Heart right ventricle (tissue), 16 donors: ENCODE measurements around the gene PRICKLE2. TPM values are rescaled to one million over a fixed set of nuclear protein-coding genes. Genes with fewer than 3 reads are reported as not detected.

Experiments
- ATAC-seq, 8 donors: fragments of 200-7000 bp; cut with Tn5 transposase; one replicate each; pipeline ENCODE4 v1.9.1; 2020; ENCODE audit warnings: mild to moderate bottlenecking in 8 of 8, moderate library complexity in 8 of 8, moderate number of reproducible peaks in 1 of 8
- DNase-seq, 2 donors: peaks; one replicate each; pipeline ENCODE4 v3.0.0-alpha.2; 2020
- H3K27ac ChIP-seq, 10 donors: fragments of 200-600 bp; sonication (generic) in 2 of 10; one replicate each; pipeline versions ENCODE4 v1.5.0 to v1.8.0; 2020 to 2022; ENCODE audit warnings: mild to moderate bottlenecking in 3 of 10
- H3K27me3 ChIP-seq, 7 donors: fragments of 200-600 bp; one replicate each; pipeline ENCODE4 v1.8.0; 2021 to 2022; ENCODE audit warnings: mild to moderate bottlenecking in 2 of 7
- H3K36me3 ChIP-seq, 9 donors: fragments of 200-600 bp; sonication (generic) in 1 of 9; one replicate each; pipeline versions ENCODE4 v1.5.0 to v1.8.0; 2020 to 2022; ENCODE audit warnings: mild to moderate bottlenecking in 2 of 9
- H3K4me1 ChIP-seq, 9 donors: fragments of 200-600 bp; sonication (generic) in 1 of 9; one replicate each; pipeline versions ENCODE4 v1.5.0 to v1.8.0; 2020 to 2022; ENCODE audit warnings: mild to moderate bottlenecking in 4 of 9
- H3K4me3 ChIP-seq, 10 donors: fragments of 200-600 bp; sonication (generic) in 2 of 10; one replicate each; pipeline versions ENCODE4 v1.5.0 to v1.8.0; 2020 to 2022; ENCODE audit warnings: mild to moderate bottlenecking in 7 of 10, moderate library complexity in 2 of 10
- H3K9me3 ChIP-seq, 11 donors: fragments of 200-600 bp in 10 of 11; sonication (generic) in 2 of 11; one replicate each; pipeline versions ENCODE4 v1.5.0 to v1.8.0; 2013 to 2022; ENCODE audit warnings: mild to moderate bottlenecking in 2 of 11, control low read depth in 1 of 11, moderate library complexity in 1 of 11
- WGBS, 2 donors: extraction: QIAGEN DNeasy Blood & Tissue Kit; methylation state at CpG; one replicate each; pipeline ENCODE4 v1.1.7; 2013; ENCODE audit warnings: inconsistent platforms in 1 of 2; 5-methylcytosine and 5-hydroxymethylcytosine counted together
- intact Hi-C, 10 donors: fragments of 100-400 bp; cut with DNase I; formaldehyde crosslinking; loops; one replicate each; pipeline versions ENCODE4 v1.11.1 to v1.14.2; 2022
- polyA plus RNA-seq, 2 donors: library from polyadenylated mRNA; stranded (reverse); fragments of 200-250 nt; gene quantifications; one replicate each; pipeline ENCODE4 v1.2.3, GENCODE V29; 2013
- total RNA-seq, 10 donors: library from RNA; stranded (reverse); fragmentation: NEBNext Ultra II Directional in 3 of 10; extraction: Animal tissue kit (Norgen Biotek cat#: 25700) in 3 of 10; gene quantifications; one replicate each; pipeline versions ENCODE4 v1.2.1 to v1.2.4, GENCODE V29; 2021 to 2023
- TF ChIP-seq, protein P1 (sequence below), 9 donors: fragments of 200-600 bp; sonication (generic) in 2 of 9; IDR thresholded peaks; one replicate each; pipeline versions ENCODE4 v1.5.0 to v1.8.0; 2021 to 2022; ENCODE audit warnings: antibody characterized with exemption in 9 of 9, mild to moderate bottlenecking in 5 of 9, moderate library complexity in 1 of 9
- donor health status: Arrhythmogenic right ventricular cardiomyopathy.
- donor health status: ischemic (EF 13 %, LVEDD 7.1; RV severe dilation, severe dysfunction).
- donor health status: healthy with polysubstance abuse.
- donor health status: DM: no; HTN: yes; CAD: no.
- donor health status: DM: no; HTN: no; CAD: no.
- donor health status: ischemic (EF 25% LVEDD 6.9; RV normal size, moderate dysfunction).
- donor health status: ischemic (EF 25% LVEDD 5.7; RV mildly dilated, moderate dysfunction).
- donor health status: healthy.
- donor health status: DM: yes; HTN: yes; CAD: no.
- donor health status: Ischemic cardiomyopathy.
- donor health status: ischemic (EF 35%, LVEDD 5.7; RV mildly dilated, moderate dysfunction).
- donor health status: nonischemic (EF 11% LVEDD 7.7; RV severe dilation, severe dysfunction).
- donor health status: DM: yes; HTN: yes; CAD: no.
- donor health status: PGD.
- donor health status: ischemic (EF 29% LVEDD 5.4; RV normal size, mild dysfunction).
- donor health status: nonischemic (EF 23%, LVEDD 6.1; RV moderate dilation, normal function).

The PRICKLE2 gene
- total and polyA plus RNA-seq, 12 donors = 1.8 to 12.2 (median 8.1) TPM

DNA sequence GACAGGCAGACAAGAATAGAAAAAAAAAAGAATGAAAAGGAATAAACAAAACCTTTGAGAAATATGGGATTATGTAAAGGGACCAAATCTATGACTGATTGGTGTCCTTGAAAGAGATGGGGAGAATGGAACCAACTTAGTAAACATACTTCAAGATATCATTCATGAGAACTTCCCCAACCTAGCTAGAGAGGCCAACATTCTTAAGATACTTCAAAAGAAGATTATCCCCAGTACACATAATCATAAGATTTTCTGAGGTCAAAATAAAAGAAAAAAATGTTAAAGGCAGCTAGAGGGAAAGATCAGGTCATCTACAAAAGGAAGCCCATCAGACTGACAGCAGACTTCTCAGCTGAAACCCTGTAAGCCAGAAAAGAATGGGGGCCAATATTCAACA is 110.6 kb downstream of the PRICKLE2 start:
- ATAC-seq = no peak
- intact Hi-C loops = no loop called here
- TF ChIP-seq, protein P1, sequence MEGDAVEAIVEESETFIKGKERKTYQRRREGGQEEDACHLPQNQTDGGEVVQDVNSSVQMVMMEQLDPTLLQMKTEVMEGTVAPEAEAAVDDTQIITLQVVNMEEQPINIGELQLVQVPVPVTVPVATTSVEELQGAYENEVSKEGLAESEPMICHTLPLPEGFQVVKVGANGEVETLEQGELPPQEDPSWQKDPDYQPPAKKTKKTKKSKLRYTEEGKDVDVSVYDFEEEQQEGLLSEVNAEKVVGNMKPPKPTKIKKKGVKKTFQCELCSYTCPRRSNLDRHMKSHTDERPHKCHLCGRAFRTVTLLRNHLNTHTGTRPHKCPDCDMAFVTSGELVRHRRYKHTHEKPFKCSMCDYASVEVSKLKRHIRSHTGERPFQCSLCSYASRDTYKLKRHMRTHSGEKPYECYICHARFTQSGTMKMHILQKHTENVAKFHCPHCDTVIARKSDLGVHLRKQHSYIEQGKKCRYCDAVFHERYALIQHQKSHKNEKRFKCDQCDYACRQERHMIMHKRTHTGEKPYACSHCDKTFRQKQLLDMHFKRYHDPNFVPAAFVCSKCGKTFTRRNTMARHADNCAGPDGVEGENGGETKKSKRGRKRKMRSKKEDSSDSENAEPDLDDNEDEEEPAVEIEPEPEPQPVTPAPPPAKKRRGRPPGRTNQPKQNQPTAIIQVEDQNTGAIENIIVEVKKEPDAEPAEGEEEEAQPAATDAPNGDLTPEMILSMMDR (IDR thresholded peaks at IDR 0.05) = no peak

DNA sequence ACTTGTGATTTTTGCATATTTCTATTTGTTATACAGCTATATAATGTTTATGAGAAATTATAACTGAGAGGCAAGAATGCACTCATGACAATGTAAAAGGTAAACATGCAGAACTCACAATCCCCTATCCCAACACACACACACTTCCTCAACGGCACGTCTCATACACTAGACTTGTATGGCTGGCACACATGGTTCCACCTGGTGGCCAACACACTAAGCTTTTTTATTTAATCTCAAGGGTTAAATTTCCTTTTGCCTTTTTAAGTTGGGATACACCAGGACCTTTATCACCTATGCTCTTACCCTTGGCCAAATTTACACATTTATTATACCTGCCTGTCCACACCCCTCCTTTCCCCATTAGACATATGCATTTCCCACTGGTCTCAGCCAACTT is 113.4 kb downstream of the PRICKLE2 start:
- Histone ChIP-seq H3K27me3 (no peaks in the 10 kb centered on the region), H3K27ac (no peak overlapping the region), H3K4me3 (no peak overlapping the region), H3K36me3 (peaks cover 0 to 22% (median 0%) of the 10 kb centered on the region in 9 donors), H3K9me3 (peaks cover 0 to 25% (median 4%) of the 10 kb centered on the region in 11 donors), H3K4me1 (peaks cover 0 to 12% (median 0%) of the 10 kb centered on the region in 9 donors)
- ATAC-seq = no peak
- WGBS, 2 donors = 46 to 64% methylated on average over 2 of the region's 2 CpGs
- TF ChIP-seq, protein P1 (IDR thresholded peaks at IDR 0.05) = no peak
- intact Hi-C loops = no loop called here
- no peak for DNase-seq

More for the DNA sequence above, 110.6 kb downstream of the PRICKLE2 start:
- H3K36me3 ChIP-seq = peaks cover 0 to 46% (median 0%) of the 10 kb centered on the region in 9 donors
- no peak overlapping the region for H3K27ac ChIP-seq
- H3K4me1 ChIP-seq = peaks cover 0 to 8% (median 0%) of the 10 kb centered on the region in 9 donors
- no peak for DNase-seq
- no peak overlapping the region for H3K4me3 ChIP-seq
- no peaks in the 10 kb centered on the region for H3K27me3 ChIP-seq
- peaks cover 0 to 30% (median 4%) of the 10 kb centered on the region in 11 donors for H3K9me3 ChIP-seq

DNA sequence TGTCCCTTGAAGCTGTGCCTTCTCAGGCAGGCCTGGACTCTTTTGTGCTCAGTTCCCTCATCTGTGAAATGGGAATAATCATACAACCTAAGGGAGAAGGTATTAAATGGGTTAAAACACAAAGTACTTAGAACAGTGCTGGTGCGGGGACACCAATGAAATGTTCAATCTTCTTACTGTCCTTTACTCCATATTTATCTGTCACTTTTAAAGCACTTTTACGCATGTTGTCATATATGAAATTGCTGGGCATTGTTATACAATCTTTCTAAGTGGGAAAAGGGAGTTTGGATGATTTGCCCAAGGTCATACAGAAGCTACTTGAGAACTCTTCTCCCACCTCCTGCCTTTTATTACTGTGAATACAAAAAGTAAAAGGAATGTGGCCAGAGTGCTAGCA is 114.2 kb downstream of the PRICKLE2 start:
- DNase-seq = no peak
- Histone ChIP-seq H3K4me3 (no peak overlapping the region), H3K36me3 (peaks cover 0 to 21% (median 0%) of the 10 kb centered on the region in 9 donors), H3K27me3 (no peaks in the 10 kb centered on the region), H3K4me1 (peaks cover 0 to 12% (median 0%) of the 10 kb centered on the region in 9 donors), H3K9me3 (peaks cover 0 to 21% (median 4%) of the 10 kb centered on the region in 11 donors), H3K27ac (no peak overlapping the region)
- 96% methylated on average over 2 of the region's 2 CpGs for WGBS, 2 donors
- intact Hi-C loops = no loop called here
- ATAC-seq = no peak
- TF ChIP-seq, protein P1 (IDR thresholded peaks at IDR 0.05) = no peak

DNA sequence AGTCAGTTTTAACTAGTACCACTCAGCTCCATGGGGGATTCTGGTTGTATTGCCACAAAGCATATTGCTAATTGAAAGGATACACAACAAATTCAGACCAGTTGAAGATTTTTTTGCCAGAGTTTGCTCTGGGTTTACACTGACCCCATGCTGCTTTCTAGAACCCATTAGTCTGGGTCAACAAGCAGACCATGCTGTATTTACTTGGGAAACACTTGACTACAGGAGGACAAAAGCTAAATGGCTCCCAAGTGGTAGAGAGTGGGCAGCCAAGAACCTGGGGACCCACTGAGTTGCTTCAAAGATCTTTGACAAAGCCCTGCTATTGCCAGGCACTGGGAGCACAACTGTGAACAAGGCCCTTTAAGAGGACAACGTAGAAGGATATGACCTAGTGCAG is 115.2 kb downstream of the PRICKLE2 start:
- peaks cover 0 to 12% (median 0%) of the 10 kb centered on the region in 9 donors for H3K4me1 ChIP-seq
- H3K27me3 ChIP-seq = no peaks in the 10 kb centered on the region
- DNase-seq (no peak), ATAC-seq (no peak)
- no peak overlapping the region for H3K27ac ChIP-seq
- H3K4me3 ChIP-seq = no peak overlapping the region
- TF ChIP-seq, protein P1 (IDR thresholded peaks at IDR 0.05) = no peak
- peaks cover 0 to 11% (median 4%) of the 10 kb centered on the region in 11 donors for H3K9me3 ChIP-seq
- intact Hi-C loops = no loop called here
- peaks cover 0 to 28% (median 0%) of the 10 kb centered on the region in 9 donors for H3K36me3 ChIP-seq
- 0 to 54% methylated on average over 1 of the region's 1 CpG for WGBS, 2 donors
